Endodermal cell (in vitro differentiated cells): ENCODE results near the gene NOXA1. TPM values are rescaled to one million over a fixed set of nuclear protein-coding genes. Genes with fewer than 3 reads are reported as not detected.

Source experiments
- DNase-seq: peaks from one replicate; pipeline ENCODE4 v3.0.0-alpha.2; 2017
- H3K27ac ChIP-seq: 2 replicates; pipeline ENCODE4 v1.5.1; 2013; ENCODE audit warnings: mild to moderate bottlenecking, low read depth, low read length, moderate library complexity
- H3K27me3 ChIP-seq: 2 replicates; pipeline ENCODE4 v1.6.1; 2013; ENCODE audit warnings: mild to moderate bottlenecking, low read length, moderate library complexity; ENCODE audit not compliant: insufficient read depth, control insufficient read depth, poor library complexity, severe bottlenecking
- H3K36me3 ChIP-seq: 2 replicates; pipeline ENCODE4 v1.7.0; 2013; ENCODE audit warnings: mild to moderate bottlenecking, low read length, moderate library complexity; ENCODE audit not compliant: control insufficient read depth, insufficient read depth
- H3K4me1 ChIP-seq: one replicate; pipeline ENCODE4 v1.7.0; 2013; ENCODE audit warnings: low read length; ENCODE audit not compliant: control insufficient read depth, insufficient read depth
- H3K4me3 ChIP-seq: 2 replicates; pipeline ENCODE4 v1.5.1; 2013; ENCODE audit warnings: mild to moderate bottlenecking, low read length, moderate library complexity
- H3K9ac ChIP-seq: 2 replicates; pipeline ENCODE4 v1.6.1; 2013; ENCODE audit warnings: mild to moderate bottlenecking, low read length, moderate library complexity; ENCODE audit not compliant: poor library complexity, severe bottlenecking; ENCODE audit errors: extremely low read depth
- H3K9me3 ChIP-seq: 2 replicates; pipeline ENCODE4 v1.6.1; 2013; ENCODE audit warnings: mild to moderate bottlenecking, low read length, moderate library complexity; ENCODE audit not compliant: control insufficient read depth
- H3K27ac Mint-ChIP-seq: 2 replicates; pipeline ENCODE4 v1.8.0; 2020; ENCODE audit warnings: mixed read lengths
- H3K27me3 Mint-ChIP-seq: 2 replicates; pipeline ENCODE4 v1.8.0; 2021; ENCODE audit warnings: mild to moderate bottlenecking, mixed read lengths; ENCODE audit not compliant: insufficient read depth
- H3K36me3 Mint-ChIP-seq: 2 replicates; pipeline ENCODE4 v1.8.0; 2020; ENCODE audit warnings: low read depth, mixed read lengths
- H3K4me1 Mint-ChIP-seq: 2 replicates; pipeline ENCODE4 v1.8.0; 2020; ENCODE audit warnings: mixed read lengths
- H3K4me3 Mint-ChIP-seq: 2 replicates; pipeline ENCODE4 v1.8.0; 2020; ENCODE audit warnings: mild to moderate bottlenecking, moderate library complexity, mixed read lengths
- H3K9me3 Mint-ChIP-seq: 2 replicates; pipeline ENCODE4 v1.8.0; 2020; ENCODE audit warnings: mild to moderate bottlenecking, mixed read lengths
- CTCF ChIP-seq: fragments of 200-600 bp; sonication (generic); conservative IDR thresholded peaks from 2 replicates; pipeline ENCODE4 v1.5.0; 2021; ENCODE audit warnings: antibody characterized with exemption, mild to moderate bottlenecking
- WGBS, 2 experiments: methylation state at CpG; one replicate each; pipeline versions ENCODE4 v1.1.5 to v1.1.7; 2013; ENCODE audit warnings: missing lambda C conversion rate in 2 of 2, mixed read lengths in 1 of 2; ENCODE audit not compliant: insufficient coverage in 1 of 2, insufficient read length in 1 of 2; 5-methylcytosine and 5-hydroxymethylcytosine counted together
- total RNA-seq, 2 donors: library from RNA; stranded (reverse); fragmentation: NEBNext Ultra II Directional in 1 of 2; extraction: Animal tissue kit (Norgen Biotek cat#: 25700) in 1 of 2; gene quantifications; 2 replicates in 1 of 2; 3 replicates in 1 of 2; pipeline ENCODE4 v1.2.1, GENCODE V29; 2021

Gene NOXA1
- total RNA-seq, 2 donors from 2014 or later: 5.0 to 5.9 TPM

- WGBS, 2 experiments: 92 to 97% methylated on average over 18 of the region's 18 CpGs
- H3K36me3 ChIP-seq: no peaks in the 10 kb centered on the region
- Mint-ChIP-seq H3K36me3 (peaks cover 2% of the 10 kb centered on the region), H3K4me1 (no peaks in the 10 kb centered on the region), H3K4me3 (no peak overlapping the region), H3K27ac (no peak overlapping the region), H3K27me3 (peaks cover 3% of the 10 kb centered on the region), H3K9me3 (peaks cover 38% of the 10 kb centered on the region)
- peaks cover 7% of the 10 kb centered on the region for H3K9me3 ChIP-seq
- no peaks in the 10 kb centered on the region for H3K4me1 ChIP-seq
- H3K27me3 ChIP-seq: no peaks in the 10 kb centered on the region
- no peak overlapping the region for H3K4me3 ChIP-seq
- DNase-seq: no peak
- H3K9ac ChIP-seq: no peak overlapping the region
- TF ChIP-seq CTCF: no peak
- no peak overlapping the region for H3K27ac ChIP-seq
Observed at GRCh38 chr9:137474271-137474670, 51.1 kb downstream of the NOXA1 start.

- WGBS, 2 experiments: 75 to 80% methylated on average over 2 of the region's 3 CpGs
Observed at GRCh38 chr9:137475666-137476065, 52.5 kb downstream of the NOXA1 start.

GRCh38 chr9:137476856-137477255 is 53.7 kb downstream of the NOXA1 start:
- H3K9me3 Mint-ChIP-seq: peaks cover 38% of the 10 kb centered on the region

More at GRCh38 chr9:137475666-137476065, 52.5 kb downstream of the NOXA1 start:
- peaks cover 3% of the 10 kb centered on the region for H3K27me3 Mint-ChIP-seq
- Histone ChIP-seq H3K9me3 (peaks cover 7% of the 10 kb centered on the region), H3K9ac (no peak overlapping the region), H3K4me3 (no peak overlapping the region), H3K4me1 (no peaks in the 10 kb centered on the region), H3K36me3 (no peaks in the 10 kb centered on the region), H3K27me3 (no peaks in the 10 kb centered on the region), H3K27ac (no peak overlapping the region)
- no peak for DNase-seq
- TF ChIP-seq CTCF: no peak
- H3K9me3 Mint-ChIP-seq: peaks cover 38% of the 10 kb centered on the region
- no peak overlapping the region for H3K27ac Mint-ChIP-seq
- H3K4me1 Mint-ChIP-seq: no peaks in the 10 kb centered on the region
- no peak overlapping the region for H3K4me3 Mint-ChIP-seq
- H3K36me3 Mint-ChIP-seq: peaks cover 2% of the 10 kb centered on the region

More at GRCh38 chr9:137476856-137477255, 53.7 kb downstream of the NOXA1 start:
- Histone ChIP-seq H3K27me3 (no peaks in the 10 kb centered on the region), H3K9ac (no peak overlapping the region), H3K9me3 (peaks cover 7% of the 10 kb centered on the region), H3K36me3 (no peaks in the 10 kb centered on the region), H3K4me1 (no peaks in the 10 kb centered on the region), H3K27ac (no peak overlapping the region), H3K4me3 (no peak overlapping the region)
- TF ChIP-seq CTCF: no peak
- 89 to 91% methylated on average over 6 to 11 of the region's 11 CpGs for WGBS, 2 experiments
- H3K36me3 Mint-ChIP-seq: peaks cover 2% of the 10 kb centered on the region
- no peaks in the 10 kb centered on the region for H3K4me1 Mint-ChIP-seq
- H3K27me3 Mint-ChIP-seq: peaks cover 3% of the 10 kb centered on the region
- no peak overlapping the region for H3K4me3 Mint-ChIP-seq
- DNase-seq: no peak
- no peak overlapping the region for H3K27ac Mint-ChIP-seq
